ENCODE data around the gene MTM1.

MTM1 gene

GRCh38 chrX:150680974-150681373, 112.6 kb downstream of the MTM1 start:
- DNase-seq = no peak

- DNase-seq = no peak
Measured at GRCh38 chrX:150683112-150683511, 114.7 kb downstream of the MTM1 start.

GRCh38 chrX:150683536-150684146, 115.2 kb downstream of the MTM1 start:
- DNase-seq = peak; percentile 44

GRCh38 chrX:150688911-150689451, 120.6 kb downstream of the MTM1 start:
- no peak for DNase-seq

- DNase-seq = peak; percentile 53
Measured at GRCh38 chrX:150690126-150690525, 121.7 kb downstream of the MTM1 start.

- DNase-seq = no peak
Measured at GRCh38 chrX:150692296-150692695, 123.9 kb downstream of the MTM1 start.

GRCh38 chrX:150692831-150693724, 124.7 kb downstream of the MTM1 start, which contains the start of gene MTMR1:
Gene MTMR1 (plus strand): TSS chrX:150693396. CDS start chrX:150693531, 135 bp downstream.
- no peak for DNase-seq

GRCh38 chrX:150693725-150694574, 125.5 kb downstream of the MTM1 start:
- DNase-seq = peak; percentile 61

GRCh38 chrX:150694738-150695410, 126.5 kb downstream of the MTM1 start:
- peak; percentile 80 for DNase-seq

GRCh38 chrX:150696331-150696730, 127.9 kb downstream of the MTM1 start:
- DNase-seq = peak; percentile 70

GRCh38 chrX:150696866-150697265, 128.4 kb downstream of the MTM1 start:
- peak; percentile 59 for DNase-seq

GRCh38 chrX:150697641-150698040, 129.2 kb downstream of the MTM1 start:
- DNase-seq = no peak

GRCh38 chrX:150698981-150699380, 130.6 kb downstream of the MTM1 start:
- peak; percentile 42 for DNase-seq

GRCh38 chrX:150700107-150700506, 131.7 kb downstream of the MTM1 start:
- no peak for DNase-seq

- no peak for DNase-seq
Measured at GRCh38 chrX:150701377-150701776, 133.0 kb downstream of the MTM1 start.

- DNase-seq = peak; percentile 67
Measured at GRCh38 chrX:150702966-150703694, 134.7 kb downstream of the MTM1 start.

GRCh38 chrX:150703695-150703974, 135.2 kb downstream of the MTM1 start:
- DNase-seq = peak; percentile 65

GRCh38 chrX:150704030-150704613, 135.7 kb downstream of the MTM1 start:
- DNase-seq = peak; percentile 56

GRCh38 chrX:150712619-150713018, 144.2 kb downstream of the MTM1 start:
- no peak for DNase-seq

- peak; percentile 36 for DNase-seq
Measured at GRCh38 chrX:150715184-150715583, 146.8 kb downstream of the MTM1 start.

GRCh38 chrX:150719621-150720020, 151.2 kb downstream of the MTM1 start:
- no peak for DNase-seq

Data from inflammatory macrophage treated with lipopolysaccharide for 4 hours (primary cell).